ENCODE measurements around the gene GNA14.
A peak's percentile ranks its signal among the peaks of the same experiment; 100 is the strongest.

GNA14 gene

GRCh38 chr9:77433675-77434445, 214.3 kb downstream of the GNA14 start:
- Histone ChIP-seq H3K9ac (ENCODE audit: low read length) (peak overlapping the region; percentile 26; the same call in 1 of the 2 replicates), H3K4me3 (ENCODE audit: low read length) (peak overlapping the region; percentile 67), H3K79me2 (ENCODE audit: low read length) (no peaks in the 10 kb centered on the region), H3K4me1 (ENCODE audit: low read length) (peaks cover 9% of the 10 kb centered on the region), H3K27ac (ENCODE audit: low read length) (peak overlapping the region; percentile 11; the same call in 1 of the 2 replicates), H3K36me3 (replicated peaks; ENCODE audit: low read depth, low read length) (no peaks in the 10 kb centered on the region), H3K27me3 (ENCODE audit: low read depth, low read length) (no peaks in the 10 kb centered on the region), H2AFZ (ENCODE audit: low read depth, low read length) (peak overlapping the region; percentile 43; the same call in 1 of the 2 replicates), H4K20me1 (ENCODE audit: insufficient read depth, low read length) (no peaks in the 10 kb centered on the region), H3K4me2 (ENCODE audit: low read length) (peak overlapping the region; percentile 68), H3K9me3 (ENCODE audit: insufficient read depth, low read length) (no peaks in the 10 kb centered on the region)
- no peak for TF ChIP-seq EZH2phosphoT487 (IDR thresholded peaks at IDR 0.05; ENCODE audit: low read depth)
- TF ChIP-seq, protein P1, sequence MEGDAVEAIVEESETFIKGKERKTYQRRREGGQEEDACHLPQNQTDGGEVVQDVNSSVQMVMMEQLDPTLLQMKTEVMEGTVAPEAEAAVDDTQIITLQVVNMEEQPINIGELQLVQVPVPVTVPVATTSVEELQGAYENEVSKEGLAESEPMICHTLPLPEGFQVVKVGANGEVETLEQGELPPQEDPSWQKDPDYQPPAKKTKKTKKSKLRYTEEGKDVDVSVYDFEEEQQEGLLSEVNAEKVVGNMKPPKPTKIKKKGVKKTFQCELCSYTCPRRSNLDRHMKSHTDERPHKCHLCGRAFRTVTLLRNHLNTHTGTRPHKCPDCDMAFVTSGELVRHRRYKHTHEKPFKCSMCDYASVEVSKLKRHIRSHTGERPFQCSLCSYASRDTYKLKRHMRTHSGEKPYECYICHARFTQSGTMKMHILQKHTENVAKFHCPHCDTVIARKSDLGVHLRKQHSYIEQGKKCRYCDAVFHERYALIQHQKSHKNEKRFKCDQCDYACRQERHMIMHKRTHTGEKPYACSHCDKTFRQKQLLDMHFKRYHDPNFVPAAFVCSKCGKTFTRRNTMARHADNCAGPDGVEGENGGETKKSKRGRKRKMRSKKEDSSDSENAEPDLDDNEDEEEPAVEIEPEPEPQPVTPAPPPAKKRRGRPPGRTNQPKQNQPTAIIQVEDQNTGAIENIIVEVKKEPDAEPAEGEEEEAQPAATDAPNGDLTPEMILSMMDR (IDR thresholded peaks at IDR 0.05; ENCODE audit: low read depth, low read length), result peak; percentile 97

DNA sequence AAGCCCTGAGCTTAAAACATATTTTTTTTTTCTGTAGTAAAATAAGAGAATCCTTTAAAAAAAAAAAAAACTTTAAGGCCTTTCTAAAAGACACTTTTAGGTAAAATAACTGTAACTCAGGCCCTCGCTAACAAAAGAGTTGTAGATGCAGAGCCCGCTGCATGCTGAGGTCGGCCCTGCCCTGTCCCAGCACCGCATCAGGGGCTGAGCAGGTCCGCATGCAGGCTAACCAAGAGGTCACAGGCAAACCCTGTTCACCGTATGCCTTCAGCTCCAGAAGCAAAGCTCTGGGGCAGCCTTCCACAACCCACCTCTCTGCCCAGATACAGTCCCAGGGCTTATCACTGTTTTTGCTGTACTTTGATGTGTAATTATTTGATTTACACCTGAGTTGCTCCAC, 216.1 kb downstream of the GNA14 start:
- Histone ChIP-seq H3K9me3 (ENCODE audit: insufficient read depth, low read length) (no peaks in the 10 kb centered on the region), H2AFZ (ENCODE audit: low read depth, low read length) (no peak overlapping the region), H3K27me3 (ENCODE audit: low read depth, low read length) (no peaks in the 10 kb centered on the region), H4K20me1 (ENCODE audit: insufficient read depth, low read length) (no peaks in the 10 kb centered on the region), H3K4me3 (ENCODE audit: low read length) (no peak overlapping the region), H3K27ac (ENCODE audit: low read length) (no peak overlapping the region), H3K4me1 (ENCODE audit: low read length) (peaks cover 9% of the 10 kb centered on the region), H3K4me2 (ENCODE audit: low read length) (no peak overlapping the region), H3K9ac (ENCODE audit: low read length) (no peak overlapping the region), H3K36me3 (replicated peaks; ENCODE audit: low read depth, low read length) (no peaks in the 10 kb centered on the region), H3K79me2 (ENCODE audit: low read length) (no peaks in the 10 kb centered on the region)
- no peak for TF ChIP-seq EZH2phosphoT487 (IDR thresholded peaks at IDR 0.05; ENCODE audit: low read depth)
- TF ChIP-seq, protein P1 (IDR thresholded peaks at IDR 0.05; ENCODE audit: low read depth, low read length), result no peak

- H3K27ac ChIP-seq (ENCODE audit: low read length), result no peak overlapping the region
- no peak overlapping the region for H3K4me3 ChIP-seq (ENCODE audit: low read length)
- H3K9ac ChIP-seq (ENCODE audit: low read length), result no peak overlapping the region
- H3K9me3 ChIP-seq (ENCODE audit: insufficient read depth, low read length), result no peaks in the 10 kb centered on the region
- no peak for TF ChIP-seq EZH2phosphoT487 (IDR thresholded peaks at IDR 0.05; ENCODE audit: low read depth)
- TF ChIP-seq, protein P1 (IDR thresholded peaks at IDR 0.05; ENCODE audit: low read depth, low read length), result no peak
- H2AFZ ChIP-seq (ENCODE audit: low read depth, low read length), result no peak overlapping the region
- H3K27me3 ChIP-seq (ENCODE audit: low read depth, low read length), result no peaks in the 10 kb centered on the region
- H3K79me2 ChIP-seq (ENCODE audit: low read length), result no peaks in the 10 kb centered on the region
- H3K36me3 ChIP-seq (replicated peaks; ENCODE audit: low read depth, low read length), result no peaks in the 10 kb centered on the region
- H3K4me1 ChIP-seq (ENCODE audit: low read length), result peaks cover 9% of the 10 kb centered on the region
- H4K20me1 ChIP-seq (ENCODE audit: insufficient read depth, low read length), result no peaks in the 10 kb centered on the region
- H3K4me2 ChIP-seq (ENCODE audit: low read length), result no peak overlapping the region
These were observed 218.2 kb downstream of the GNA14 start for GRCh38 chr9:77429928-77430327.

DNA sequence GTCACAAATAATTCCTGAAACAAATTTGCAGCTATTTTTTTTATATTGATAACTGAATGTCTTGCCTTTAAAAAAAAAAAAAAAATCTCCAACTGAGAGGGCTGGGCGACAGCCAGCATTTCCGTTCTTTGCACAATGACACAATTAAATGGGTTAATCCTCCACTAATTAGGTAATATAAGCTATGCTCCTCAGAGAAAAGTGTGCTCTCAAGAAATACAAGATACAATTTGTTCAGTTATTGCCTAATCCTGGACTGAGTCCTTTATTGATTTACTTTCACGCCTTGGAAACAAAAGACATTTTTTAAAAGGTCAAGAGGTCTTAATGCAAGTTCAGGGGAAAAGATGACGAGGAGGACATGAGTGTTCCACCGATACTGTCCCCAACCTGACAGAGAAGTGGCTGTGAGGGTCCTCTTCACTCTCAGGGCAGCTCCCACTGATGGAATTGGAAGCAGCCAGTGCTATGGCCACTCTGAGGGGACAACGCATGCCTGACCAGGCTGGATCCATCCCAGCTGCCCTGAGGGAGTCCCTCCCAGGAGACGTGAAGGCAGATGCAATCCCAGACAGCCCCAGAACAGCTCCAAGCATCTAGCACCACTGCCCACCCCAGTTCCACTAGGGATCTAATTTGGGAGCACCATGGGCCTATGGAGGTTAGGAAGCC, 220.7 kb downstream of the GNA14 start:
- Histone ChIP-seq H3K36me3 (replicated peaks; ENCODE audit: low read depth, low read length) (no peaks in the 10 kb centered on the region), H3K4me2 (ENCODE audit: low read length) (no peak overlapping the region), H3K27me3 (ENCODE audit: low read depth, low read length) (no peaks in the 10 kb centered on the region), H3K4me1 (ENCODE audit: low read length) (no peaks in the 10 kb centered on the region), H3K79me2 (ENCODE audit: low read length) (no peaks in the 10 kb centered on the region), H3K9ac (ENCODE audit: low read length) (no peak overlapping the region), H3K27ac (ENCODE audit: low read length) (no peak overlapping the region), H3K4me3 (ENCODE audit: low read length) (no peak overlapping the region), H4K20me1 (ENCODE audit: insufficient read depth, low read length) (no peaks in the 10 kb centered on the region), H2AFZ (ENCODE audit: low read depth, low read length) (no peak overlapping the region), H3K9me3 (ENCODE audit: insufficient read depth, low read length) (no peaks in the 10 kb centered on the region)
- TF ChIP-seq, protein P1 (IDR thresholded peaks at IDR 0.05; ENCODE audit: low read depth, low read length), result no peak
- no peak for TF ChIP-seq EZH2phosphoT487 (IDR thresholded peaks at IDR 0.05; ENCODE audit: low read depth)
